ENCODE measurements around the gene DIPK1A.

DIPK1A gene

GRCh38 chr1:92833840-92834239 lies 127.4 kb downstream of the DIPK1A start:
- no peak for DNase-seq

DNA sequence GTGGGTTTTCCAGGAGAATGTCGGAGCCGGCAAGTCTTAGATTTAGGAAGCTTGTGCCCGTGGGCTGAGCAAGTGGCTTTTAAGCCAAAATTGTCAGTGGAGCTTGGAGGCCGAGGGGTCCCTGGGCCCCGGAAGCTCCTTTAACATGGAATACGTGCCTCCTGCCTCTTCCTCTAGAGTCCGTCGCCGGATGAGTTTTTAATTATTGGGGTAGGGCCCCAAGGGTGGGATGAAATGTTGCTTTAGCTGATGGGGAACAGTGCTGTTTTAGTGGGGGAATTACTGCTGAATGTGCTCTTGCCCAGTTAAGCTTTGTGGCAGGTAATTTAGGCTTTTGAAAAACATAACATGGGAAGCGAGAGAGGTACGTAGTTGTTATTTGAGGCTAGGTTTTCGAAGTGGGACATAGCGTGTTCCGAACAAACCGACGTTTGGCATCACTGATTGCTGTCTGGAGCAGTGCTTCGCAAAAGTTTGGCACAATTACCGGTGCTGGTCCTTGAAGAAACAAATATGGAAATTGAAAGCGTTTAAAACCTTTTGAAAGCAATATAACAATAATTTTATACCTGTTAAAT lies 128.6 kb downstream of the DIPK1A start:
- no peak for DNase-seq

GRCh38 chr1:92831762-92832536 lies 129.3 kb downstream of the DIPK1A start, which contains the start of gene RPL5:
Gene RPL5, plus strand, starts transcription at chr1:92832040. Its CDS starts 75 bp downstream, at chr1:92832115.
- DNase-seq = peak; percentile 97

DNA sequence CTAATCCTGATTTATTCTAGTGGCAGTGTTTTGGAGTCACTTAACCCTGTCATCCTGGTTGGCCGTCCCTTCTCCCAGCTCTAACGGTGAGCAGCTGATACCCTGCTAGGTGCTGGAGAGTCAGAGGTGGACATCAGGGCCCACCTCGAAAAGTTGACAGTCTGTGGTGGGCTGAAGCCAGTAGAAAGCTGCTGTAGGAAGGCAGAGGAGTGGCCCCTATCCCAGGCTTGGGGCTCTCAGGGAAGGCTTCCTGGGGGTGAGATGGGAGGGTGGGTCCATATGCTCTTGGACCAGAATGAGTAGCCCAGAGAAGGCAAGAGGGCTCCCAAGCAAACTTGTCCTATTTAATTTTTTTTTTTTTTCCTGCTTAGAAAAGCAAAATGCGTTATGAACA lies 129.9 kb downstream of the DIPK1A start:
- no peak for DNase-seq

GRCh38 chr1:92826792-92827191 lies 134.5 kb downstream of the DIPK1A start:
- DNase-seq = no peak

DNA sequence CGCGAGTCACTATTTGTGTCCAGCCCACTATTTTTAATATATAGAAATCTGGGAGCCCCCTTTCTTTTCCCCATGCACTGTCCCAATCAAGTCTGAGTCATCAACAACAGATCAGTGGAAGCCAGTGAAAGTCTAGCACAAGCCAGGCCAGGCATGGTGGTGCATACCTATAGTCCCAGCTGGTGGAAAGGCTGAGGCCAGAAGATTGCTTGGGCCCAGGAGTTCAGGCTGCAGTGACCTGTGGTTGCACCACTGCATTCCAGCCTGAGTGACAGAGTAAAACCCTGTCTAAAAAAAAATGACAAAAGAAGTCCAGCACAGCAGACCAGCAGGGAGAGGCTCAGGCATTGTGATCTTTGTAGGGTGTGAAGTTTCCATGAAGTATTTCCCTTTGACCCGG lies 138.4 kb downstream of the DIPK1A start:
- peak; percentile 13 for DNase-seq

GRCh38 chr1:92820551-92820950 lies 140.7 kb downstream of the DIPK1A start:
- no peak for DNase-seq

- DNase-seq = peak; percentile 14
Measured at GRCh38 chr1:92820024-92820423, 141.2 kb downstream of the DIPK1A start.

GRCh38 chr1:92817986-92818764 lies 143.1 kb downstream of the DIPK1A start:
- peak; percentile 31 for DNase-seq

DNA sequence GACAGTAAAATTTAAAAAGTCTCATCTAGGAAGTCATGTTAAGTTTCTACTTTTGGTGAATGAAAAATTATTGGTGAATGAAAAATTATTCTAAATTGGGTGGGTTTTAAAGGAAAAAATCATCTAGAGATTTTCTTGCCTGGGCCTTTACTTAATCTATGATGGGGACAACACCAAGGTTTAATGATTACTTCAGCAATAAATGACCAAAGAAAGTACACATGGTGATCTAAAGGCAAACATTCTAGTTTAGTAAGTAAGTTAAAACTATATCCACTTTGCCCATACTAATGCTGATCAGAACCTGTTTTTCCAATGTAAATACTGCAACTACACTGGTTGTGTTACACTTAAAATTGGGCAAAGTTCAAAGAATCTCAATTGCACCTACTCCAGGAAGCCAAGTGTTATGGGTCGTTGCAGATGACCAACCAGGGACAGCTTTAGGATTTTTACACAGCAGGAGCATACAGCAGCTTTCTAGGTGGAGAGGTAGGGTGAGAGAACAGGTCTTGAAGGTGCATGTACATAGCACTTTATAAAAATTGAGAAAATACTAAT lies 144.0 kb downstream of the DIPK1A start:
- DNase-seq = no peak

GRCh38 chr1:92816732-92817131 lies 144.5 kb downstream of the DIPK1A start:
- no peak for DNase-seq

- DNase-seq = no peak
Measured at GRCh38 chr1:92808381-92808780, 152.9 kb downstream of the DIPK1A start.

DNA sequence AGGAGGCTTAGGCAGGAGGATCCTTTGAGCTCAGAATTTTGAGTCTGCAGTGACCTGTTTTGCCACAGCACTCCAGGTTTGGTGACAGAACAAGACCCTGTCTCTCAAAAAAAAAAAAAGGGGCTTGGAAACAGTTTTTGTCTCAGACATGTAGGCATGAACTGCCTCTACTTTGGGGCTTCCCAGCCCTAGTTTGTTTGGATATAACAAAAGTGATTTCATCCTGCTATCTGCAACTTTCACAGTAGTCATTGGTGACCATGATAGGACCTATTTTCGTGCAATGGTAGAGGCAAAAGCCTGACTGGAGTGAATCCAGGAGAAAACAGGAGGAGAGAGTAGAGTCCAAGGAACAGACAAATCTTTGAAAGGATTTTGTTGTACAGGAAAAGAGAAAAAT lies 156.0 kb downstream of the DIPK1A start:
- DNase-seq = no peak

DNA sequence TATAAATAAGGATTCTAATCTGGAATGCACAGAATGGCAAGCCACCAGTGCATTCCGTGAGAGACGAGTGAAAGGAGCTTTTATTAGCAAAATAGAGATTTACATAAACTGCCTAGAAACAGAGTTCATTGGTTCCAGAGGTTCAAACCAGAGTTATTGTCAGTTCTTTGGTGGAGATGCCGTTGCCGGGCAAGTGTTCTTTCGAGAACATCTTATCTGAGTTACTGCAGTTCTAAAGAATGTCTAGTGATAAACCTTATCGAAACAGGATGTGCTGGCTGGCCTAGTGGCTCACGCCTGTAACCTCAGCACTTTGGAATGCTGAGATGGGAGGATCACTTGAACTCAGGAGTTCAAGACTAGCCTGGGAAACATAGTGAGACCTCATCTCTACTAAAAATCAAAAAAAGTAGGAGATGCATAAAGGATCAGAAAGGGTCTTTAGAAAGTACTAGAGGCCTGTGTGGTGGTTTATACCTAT lies 156.5 kb downstream of the DIPK1A start:
- DNase-seq = peak; percentile 83

GRCh38 chr1:92803140-92803887 lies 157.9 kb downstream of the DIPK1A start:
- DNase-seq = no peak

- peak; percentile 35 for DNase-seq
Measured at GRCh38 chr1:92797961-92798360, 163.3 kb downstream of the DIPK1A start.

- no peak for DNase-seq
Measured at GRCh38 chr1:92797297-92797696, 164.0 kb downstream of the DIPK1A start.

GRCh38 chr1:92795166-92795565 lies 166.1 kb downstream of the DIPK1A start:
- peak; percentile 65 for DNase-seq

GRCh38 chr1:92792340-92792782 lies 168.9 kb downstream of the DIPK1A start:
- DNase-seq = no peak

Data from fibroblast of skin of right quadriceps (primary cell).